Ishikawa (cell line): ENCODE data around the gene GMDS.

Experiments
- CEBPB ChIP-seq: IDR thresholded peaks from 2 replicates; pipeline ENCODE4 v1.6.1; 2012
- CREB1 ChIP-seq: IDR thresholded peaks from 2 replicates; pipeline ENCODE4 v1.6.1; 2012; ENCODE audit warnings: low read depth
- EGR1 ChIP-seq: IDR thresholded peaks from 2 replicates; pipeline ENCODE4 v1.6.1; 2012
- EP300 ChIP-seq: IDR thresholded peaks from 2 replicates; pipeline ENCODE4 v1.6.1; 2012; ENCODE audit warnings: borderline replicate concordance
- FOXM1 ChIP-seq: IDR thresholded peaks from 2 replicates; pipeline ENCODE4 v1.6.1; 2012; ENCODE audit warnings: low read depth, borderline replicate concordance
- MAX ChIP-seq: IDR thresholded peaks from 2 replicates; pipeline ENCODE4 v1.6.1; 2012
- NFIC ChIP-seq: IDR thresholded peaks from 2 replicates; pipeline ENCODE4 v1.6.1; 2012
- RAD21 ChIP-seq: IDR thresholded peaks from 2 replicates; pipeline ENCODE4 v1.6.1; 2012; ENCODE audit warnings: low read depth
- REST ChIP-seq: IDR thresholded peaks from 2 replicates; pipeline ENCODE4 v1.6.1; 2012; ENCODE audit warnings: low read depth, mild to moderate bottlenecking
- TAF1 ChIP-seq: IDR thresholded peaks from 2 replicates; pipeline ENCODE4 v1.6.1; 2012; ENCODE audit warnings: low read depth, mild to moderate bottlenecking
- TCF12 ChIP-seq: IDR thresholded peaks from 2 replicates; pipeline ENCODE4 v1.6.1; 2012; ENCODE audit warnings: low read depth
- TEAD4 ChIP-seq: IDR thresholded peaks from 2 replicates; pipeline ENCODE4 v1.6.1; 2012
- USF1 ChIP-seq: IDR thresholded peaks from 2 replicates; pipeline ENCODE4 v1.6.1; 2012
- YY1 ChIP-seq: IDR thresholded peaks from 2 replicates; pipeline ENCODE4 v1.6.1; 2012; ENCODE audit warnings: low read depth
- ZBTB7A ChIP-seq: IDR thresholded peaks from 2 replicates; pipeline ENCODE4 v1.6.1; 2012; ENCODE audit warnings: low read depth

Gene GMDS

GRCh38 chr6:1775441-1775840, 470.0 kb downstream of the GMDS start:
- TF ChIP-seq FOXM1 (no peak), TAF1 (no peak), CREB1 (no peak), MAX (no peak), TEAD4 (no peak), EP300 (no peak), REST (no peak), YY1 (no peak), TCF12 (no peak), CEBPB (no peak)

GRCh38 chr6:1774226-1774915, 471.0 kb downstream of the GMDS start:
- TF ChIP-seq TAF1 (no peak), FOXM1 (no peak), TEAD4 (no peak), RAD21 (no peak), YY1 (no peak)

- no peak for TF ChIP-seq EP300
- TF ChIP-seq YY1: no peak
- TF ChIP-seq CEBPB: no peak
- TF ChIP-seq CREB1: no peak
- no peak for TF ChIP-seq NFIC
- TF ChIP-seq FOXM1: no peak
- no peak for TF ChIP-seq USF1
- no peak for TF ChIP-seq TAF1
These were observed 471.7 kb downstream of the GMDS start for GRCh38 chr6:1773700-1774099.

GRCh38 chr6:1770968-1771723, 474.3 kb downstream of the GMDS start:
- no peak for TF ChIP-seq MAX
- TF ChIP-seq TCF12: no peak
- no peak for TF ChIP-seq RAD21
- TF ChIP-seq TEAD4: no peak
- TF ChIP-seq CEBPB: no peak
- no peak for TF ChIP-seq EP300
- no peak for TF ChIP-seq TAF1
- TF ChIP-seq EGR1: no peak
- TF ChIP-seq USF1: no peak
- no peak for TF ChIP-seq REST
- TF ChIP-seq YY1: no peak
- no peak for TF ChIP-seq NFIC
- TF ChIP-seq CREB1: no peak
- TF ChIP-seq ZBTB7A: no peak
- no peak for TF ChIP-seq FOXM1

GRCh38 chr6:1770435-1770843, 475.0 kb downstream of the GMDS start:
- TF ChIP-seq YY1 (no peak), MAX (no peak), EGR1 (no peak), EP300 (no peak)
